CD14-positive monocyte (primary cell): ENCODE measurements around the gene REXO5. TPM values are rescaled to one million over a fixed set of nuclear protein-coding genes. Genes with fewer than 3 reads are reported as not detected.

Source experiments
- DNase-seq, 3 donors: peaks; one replicate each; pipeline ENCODE4 v3.0.0-alpha.2; 2011 to 2022
- H2AFZ ChIP-seq: 2 replicates; pipeline ENCODE4 v1.6.0; 2012; ENCODE audit warnings: mild to moderate bottlenecking, low read depth, low read length, inconsistent platforms; ENCODE audit not compliant: insufficient read depth, poor library complexity, severe bottlenecking
- H3K27ac ChIP-seq, 2 donors: 1 replicate in 1 of 2; 2 replicates in 1 of 2; pipeline ENCODE4 v1.5.1; 2012 to 2013; ENCODE audit warnings: low read length in 2 of 2, control low read depth in 1 of 2, inconsistent platforms in 1 of 2, low read depth in 1 of 2, mild to moderate bottlenecking in 1 of 2
- H3K27me3 ChIP-seq, 2 donors: one replicate each; pipeline versions ENCODE4 v1.6.0 to v1.6.1; 2011 to 2013; ENCODE audit warnings: low read length in 2 of 2; ENCODE audit not compliant: control insufficient read depth in 2 of 2, insufficient read depth in 2 of 2
- H3K36me3 ChIP-seq, 2 donors: replicated peaks in 1 of 2; 1 replicate in 1 of 2; 2 replicates in 1 of 2; pipeline versions ENCODE4 v1.5.1 to v1.6.1; 2012 to 2013; ENCODE audit warnings: low read length in 2 of 2, control low read depth in 1 of 2, inconsistent platforms in 1 of 2, mild to moderate bottlenecking in 1 of 2; ENCODE audit not compliant: insufficient read depth in 2 of 2, control insufficient read depth in 1 of 2
- H3K4me1 ChIP-seq, 2 donors: 1 replicate in 1 of 2; 2 replicates in 1 of 2; pipeline versions ENCODE4 v1.5.1 to v1.6.1; 2012 to 2013; ENCODE audit warnings: low read length in 2 of 2, control low read depth in 1 of 2, inconsistent platforms in 1 of 2, mild to moderate bottlenecking in 1 of 2, moderate library complexity in 1 of 2; ENCODE audit not compliant: insufficient read depth in 2 of 2, control insufficient read depth in 1 of 2
- H3K4me2 ChIP-seq: replicated peaks from 2 replicates; pipeline ENCODE3; 2012; ENCODE audit warnings: low read length, moderate library complexity, mild to moderate bottlenecking; ENCODE audit not compliant: poor library complexity, severe bottlenecking; ENCODE audit errors: extremely low read depth
- H3K4me3 ChIP-seq, 3 experiments: fragments of 200-600 bp in 1 of 3; sonication (generic) in 1 of 3; replicated peaks in 1 of 3; 1 replicate in 2 of 3; 2 replicates in 1 of 3; pipeline ENCODE4 v1.5.1; 2011 to 2013; ENCODE audit warnings: low read length in 3 of 3, mild to moderate bottlenecking in 3 of 3, control low read depth in 2 of 3, low read depth in 2 of 3, inconsistent platforms in 1 of 3, moderate library complexity in 1 of 3
- H3K79me2 ChIP-seq: 2 replicates; pipeline ENCODE4 v1.6.0; 2012; ENCODE audit warnings: mild to moderate bottlenecking, control low read depth, inconsistent platforms, low read length, moderate library complexity; ENCODE audit not compliant: insufficient read depth
- H3K9ac ChIP-seq: 2 replicates; pipeline ENCODE4 v1.6.0; 2017; ENCODE audit warnings: low read length, mild to moderate bottlenecking; ENCODE audit not compliant: insufficient read depth, poor library complexity, severe bottlenecking
- H3K9me3 ChIP-seq, 2 donors: replicated peaks in 1 of 2; 1 replicate in 1 of 2; 2 replicates in 1 of 2; pipeline versions ENCODE4 v1.5.1 to v1.6.1; 2012 to 2013; ENCODE audit warnings: low read length in 2 of 2, control low read depth in 1 of 2; ENCODE audit not compliant: control insufficient read depth in 1 of 2, insufficient read depth in 1 of 2
- H4K20me1 ChIP-seq: 2 replicates; pipeline ENCODE4 v1.6.0; 2012; ENCODE audit warnings: mild to moderate bottlenecking, low read length, control low read depth, moderate library complexity; ENCODE audit not compliant: insufficient read depth
- H3K27ac Mint-ChIP-seq, 7 donors: one replicate each; pipeline ENCODE4 v1.8.0; 2020; ENCODE audit warnings: mild to moderate bottlenecking in 7 of 7, mixed read lengths in 7 of 7, moderate library complexity in 6 of 7, inconsistent platforms in 2 of 7
- H3K27me3 Mint-ChIP-seq, 3 donors: one replicate each; pipeline ENCODE4 v1.8.0; 2021 to 2022; ENCODE audit warnings: low read depth in 3 of 3, mild to moderate bottlenecking in 3 of 3, mixed read lengths in 3 of 3, moderate library complexity in 3 of 3, inconsistent platforms in 1 of 3
- H3K36me3 Mint-ChIP-seq, 2 donors: one replicate each; pipeline ENCODE4 v1.8.0; 2020; ENCODE audit warnings: mixed read lengths in 2 of 2, inconsistent platforms in 1 of 2, mild to moderate bottlenecking in 1 of 2
- H3K4me1 Mint-ChIP-seq: one replicate; pipeline ENCODE4 v1.8.0; 2020; ENCODE audit warnings: mild to moderate bottlenecking, mixed read lengths
- H3K4me3 Mint-ChIP-seq, 2 donors: one replicate each; pipeline ENCODE4 v1.8.0; 2020; ENCODE audit warnings: mild to moderate bottlenecking in 2 of 2, mixed read lengths in 2 of 2, moderate library complexity in 1 of 2
- H3K9me3 Mint-ChIP-seq, 7 donors: one replicate each; pipeline ENCODE4 v1.8.0; 2020 to 2022; ENCODE audit warnings: mixed read lengths in 7 of 7, mild to moderate bottlenecking in 6 of 7, moderate library complexity in 6 of 7, inconsistent platforms in 2 of 7
- WGBS: methylation state at CpG from one replicate; pipeline ENCODE4 v1.1.5; 2013; ENCODE audit warnings: missing lambda C conversion rate; ENCODE audit not compliant: insufficient coverage; 5-methylcytosine and 5-hydroxymethylcytosine counted together
- intact Hi-C, 2 donors: fragments of 100-400 bp; cut with micrococcal nuclease; formaldehyde crosslinking; loops; one replicate each; pipeline versions ENCODE4 v1.15.0 to v1.15.1; 2023
- polyA plus RNA-seq, 3 donors: library from polyadenylated mRNA; depleted of rRNA in 1 of 3; unstranded in 2 of 3; stranded (reverse) in 1 of 3; fragments of 300-500 nt in 2 of 3; fragments of >200 nt in 1 of 3; fragmentation: Illumina TruSeq in 2 of 3; gene quantifications; 1 replicate in 2 of 3; 2 replicates in 1 of 3; pipeline ENCODE4 v1.2.3, GENCODE V29; 2012 to 2021
- TF ChIP-seq, protein P1 (sequence below): fragments of 200-600 bp; IDR thresholded peaks from one replicate; pipeline ENCODE4 v1.8.0; 2022; ENCODE audit warnings: antibody characterized with exemption, mild to moderate bottlenecking

The REXO5 gene
- polyA plus RNA-seq, 3 donors: 0.52 to 1.4 (median 0.55) TPM

DNA sequence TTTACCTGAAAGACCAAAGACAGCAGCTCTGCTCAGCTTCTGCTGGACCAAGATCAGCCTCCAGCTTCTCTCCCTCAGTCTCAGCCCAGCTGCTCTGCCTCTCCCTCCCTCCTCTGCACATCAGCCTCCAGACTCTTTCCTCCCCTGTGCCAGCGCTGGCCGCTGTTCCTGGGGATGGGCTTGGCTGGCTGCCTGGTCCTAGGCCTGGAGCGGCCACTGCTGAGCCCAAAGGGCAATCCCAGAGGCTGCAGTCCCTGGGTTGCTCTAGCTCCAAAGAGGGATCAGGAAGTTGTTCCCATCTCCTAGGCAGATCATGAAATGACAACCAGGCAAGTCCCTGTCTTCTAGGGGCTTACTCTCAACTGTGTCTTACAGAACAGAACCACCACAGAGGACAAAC lies 62.6 kb downstream of the REXO5 start:
- H3K27me3 ChIP-seq: no peaks in the 10 kb centered on the region
- TF ChIP-seq, protein P1, sequence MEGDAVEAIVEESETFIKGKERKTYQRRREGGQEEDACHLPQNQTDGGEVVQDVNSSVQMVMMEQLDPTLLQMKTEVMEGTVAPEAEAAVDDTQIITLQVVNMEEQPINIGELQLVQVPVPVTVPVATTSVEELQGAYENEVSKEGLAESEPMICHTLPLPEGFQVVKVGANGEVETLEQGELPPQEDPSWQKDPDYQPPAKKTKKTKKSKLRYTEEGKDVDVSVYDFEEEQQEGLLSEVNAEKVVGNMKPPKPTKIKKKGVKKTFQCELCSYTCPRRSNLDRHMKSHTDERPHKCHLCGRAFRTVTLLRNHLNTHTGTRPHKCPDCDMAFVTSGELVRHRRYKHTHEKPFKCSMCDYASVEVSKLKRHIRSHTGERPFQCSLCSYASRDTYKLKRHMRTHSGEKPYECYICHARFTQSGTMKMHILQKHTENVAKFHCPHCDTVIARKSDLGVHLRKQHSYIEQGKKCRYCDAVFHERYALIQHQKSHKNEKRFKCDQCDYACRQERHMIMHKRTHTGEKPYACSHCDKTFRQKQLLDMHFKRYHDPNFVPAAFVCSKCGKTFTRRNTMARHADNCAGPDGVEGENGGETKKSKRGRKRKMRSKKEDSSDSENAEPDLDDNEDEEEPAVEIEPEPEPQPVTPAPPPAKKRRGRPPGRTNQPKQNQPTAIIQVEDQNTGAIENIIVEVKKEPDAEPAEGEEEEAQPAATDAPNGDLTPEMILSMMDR: no peak
- peaks cover 7 to 9% of the 10 kb centered on the region in 2 donors for H3K4me1 ChIP-seq
- no peak overlapping the region for H3K4me3 Mint-ChIP-seq
- H3K79me2 ChIP-seq: peaks cover 10% of the 10 kb centered on the region
- H3K9me3 Mint-ChIP-seq: no peaks in the 10 kb centered on the region
- H3K27me3 Mint-ChIP-seq: no peaks in the 10 kb centered on the region
- no peak overlapping the region for H2AFZ ChIP-seq
- no peak overlapping the region for H3K9ac ChIP-seq
- H3K27ac Mint-ChIP-seq: no peak overlapping the region
- no peaks in the 10 kb centered on the region for H3K9me3 ChIP-seq
- H3K4me2 ChIP-seq: no peak overlapping the region
- intact Hi-C loops: loop anchor here in 1 of 2 donors (10.0 kb wide), 1 partner anchor 66 kb away; no protein-coding TSS in a partner anchor
- 74% methylated on average over 3 of the region's 3 CpGs for WGBS
- DNase-seq: no peak
- peaks cover 20% of the 10 kb centered on the region for H3K4me1 Mint-ChIP-seq
- H3K36me3 Mint-ChIP-seq: peaks cover 5 to 8% of the 10 kb centered on the region in 2 donors
- no peak overlapping the region for H3K4me3 ChIP-seq
- no peaks in the 10 kb centered on the region for H3K36me3 ChIP-seq
- peaks cover 66% of the 10 kb centered on the region for H4K20me1 ChIP-seq
- H3K27ac ChIP-seq: no peak overlapping the region

DNA sequence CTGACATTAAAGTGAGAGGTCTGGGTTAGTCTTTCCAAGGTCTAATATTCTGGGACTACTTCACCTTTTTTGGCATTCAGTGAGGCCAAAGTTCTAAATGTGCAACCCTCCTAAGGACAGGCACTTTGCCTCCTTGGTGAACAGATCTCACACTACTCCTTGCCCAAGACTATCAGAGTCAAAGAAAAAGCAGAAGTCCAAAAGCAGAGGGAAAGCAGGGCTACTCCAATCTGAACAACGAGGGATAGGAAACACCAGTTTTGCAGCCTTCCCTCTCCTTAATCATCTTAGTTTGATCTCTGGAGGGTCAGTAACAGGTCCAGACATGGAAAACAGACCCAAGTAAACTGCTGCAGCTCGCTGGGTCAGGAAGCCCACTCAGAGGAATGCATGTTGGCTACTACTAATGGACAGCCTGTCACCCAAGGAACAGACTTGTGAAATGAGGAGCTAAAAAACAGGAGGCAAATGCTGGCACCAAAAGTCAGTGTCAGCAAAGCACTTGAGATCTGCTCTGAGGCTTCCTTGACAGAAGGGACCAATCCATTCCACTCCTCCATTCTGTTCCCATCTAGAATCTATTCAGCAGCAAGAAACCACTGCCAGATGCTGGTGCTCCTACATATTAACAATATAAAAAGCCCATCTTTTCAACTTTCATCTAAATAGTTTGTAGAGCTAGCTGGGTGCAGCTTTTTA lies 63.9 kb downstream of the REXO5 start:
- H3K27ac Mint-ChIP-seq: peak overlapping the region in 4 of 7 donors; percentile 37 to 77 (median 67)
- peaks cover 74% of the 10 kb centered on the region for H4K20me1 ChIP-seq
- H3K4me1 ChIP-seq: peaks cover 7 to 9% of the 10 kb centered on the region in 2 donors
- no peaks in the 10 kb centered on the region for H3K36me3 ChIP-seq
- no peaks in the 10 kb centered on the region for H3K9me3 Mint-ChIP-seq
- H2AFZ ChIP-seq: no peak overlapping the region
- WGBS: 22% methylated on average over 2 of the region's 2 CpGs
- H3K36me3 Mint-ChIP-seq: peaks cover 5 to 8% of the 10 kb centered on the region in 2 donors
- no peak overlapping the region for H3K4me3 ChIP-seq
- no peak overlapping the region for H3K4me2 ChIP-seq
- H3K4me1 Mint-ChIP-seq: peaks cover 30% of the 10 kb centered on the region
- intact Hi-C loops: no loop called here
- H3K27ac ChIP-seq: no peak overlapping the region
- H3K4me3 Mint-ChIP-seq: no peak overlapping the region
- DNase-seq: peak in 1 of 3 donors; percentile 16
- H3K9ac ChIP-seq: no peak overlapping the region
- H3K27me3 ChIP-seq: no peaks in the 10 kb centered on the region
- TF ChIP-seq, protein P1: no peak
- peaks cover 15% of the 10 kb centered on the region for H3K79me2 ChIP-seq
- H3K9me3 ChIP-seq: no peaks in the 10 kb centered on the region
- H3K27me3 Mint-ChIP-seq: no peaks in the 10 kb centered on the region
